PC-9 (cell line): ENCODE measurements around the gene ARHGAP36. TPM values are rescaled to one million over a fixed set of nuclear protein-coding genes. Genes with fewer than 3 reads are reported as not detected.

Experiments used
- BruUV-seq: library from RNA; stranded (reverse); fragments of 400-500 nt; replicated peaks from 2 replicates; lab custom pipeline; 2021; lab: Mats Ljungman, UMichigan
- CTCF ChIA-PET: fragments of 300-600 bp; sonication (Branson Sonifier 250); formaldehyde crosslinking; loops from one replicate; lab custom pipeline; 2022; ENCODE audit warnings: antibody characterized with exemption; lab: Charles Lee
- POLR2A ChIA-PET: fragments of 300-600 bp; sonication (Branson Sonifier 250); formaldehyde crosslinking; loops from one replicate; lab custom pipeline; 2022; ENCODE audit warnings: antibody characterized with exemption; ENCODE audit not compliant: unreplicated experiment; lab: Charles Lee
- DNase-seq, 2 experiments: peaks; one replicate each; pipeline versions ENCODE4 v3.0.0 to v3.0.0-alpha.2; 2015 to 2022; ENCODE audit warnings: mixed read lengths in 1 of 2
- H2AFZ ChIP-seq: fragments of 200-600 bp; sonication (generic); 2 replicates; pipeline ENCODE4 v1.8.1; 2017; ENCODE audit warnings: antibody characterized with exemption
- H3F3A ChIP-seq: fragments of 200-600 bp; sonication (generic); 2 replicates; pipeline ENCODE4 v1.8.1; 2017; ENCODE audit warnings: antibody characterized with exemption, mild to moderate bottlenecking, low read depth; ENCODE audit not compliant: insufficient read depth
- H3K27ac ChIP-seq: fragments of 200-600 bp; sonication (generic); 2 replicates; pipeline ENCODE4 v1.6.1; 2016; ENCODE audit warnings: mixed run types
- H3K27me3 ChIP-seq: fragments of 200-600 bp; sonication (generic); 2 replicates; pipeline ENCODE4 v1.6.1; 2016; ENCODE audit warnings: low read depth, mixed run types; ENCODE audit not compliant: insufficient read depth
- H3K36me3 ChIP-seq: fragments of 200-600 bp; sonication (generic); 2 replicates; pipeline ENCODE4 v1.6.1; 2016; ENCODE audit warnings: low read depth, mixed run types
- H3K4me1 ChIP-seq: fragments of 200-600 bp; sonication (generic); replicated peaks from 2 replicates; pipeline ENCODE4 v1.6.1; 2016; ENCODE audit warnings: mixed run types; ENCODE audit not compliant: insufficient read depth
- H3K4me2 ChIP-seq: fragments of 200-600 bp; sonication (generic); 2 replicates; pipeline ENCODE4 v1.6.1; 2017; ENCODE audit warnings: mixed run types
- H3K4me3 ChIP-seq: fragments of 200-600 bp; sonication (generic); 2 replicates; pipeline ENCODE4 v1.6.1; 2016; ENCODE audit warnings: mixed run types
- H3K79me2 ChIP-seq: fragments of 200-600 bp; sonication (generic); 2 replicates; pipeline ENCODE4 v1.6.1; 2017; ENCODE audit warnings: low read depth, mixed run types
- H3K9me2 ChIP-seq: fragments of 200-600 bp; sonication (generic); 2 replicates; pipeline ENCODE4 v1.8.1; 2017; ENCODE audit warnings: mild to moderate bottlenecking; ENCODE audit not compliant: insufficient read depth
- H3K9me3 ChIP-seq: fragments of 200-600 bp; sonication (generic); 2 replicates; pipeline ENCODE4 v1.8.1; 2016; ENCODE audit warnings: low read depth; ENCODE audit not compliant: insufficient read depth
- H4K20me1 ChIP-seq: fragments of 200-600 bp; sonication (generic); 2 replicates; pipeline ENCODE4 v1.8.1; 2017; ENCODE audit not compliant: insufficient read depth
- EZH2 ChIP-seq: fragments of 200-600 bp; sonication (generic); IDR thresholded peaks from 2 replicates; pipeline ENCODE4 v1.8.0; 2017; ENCODE audit warnings: antibody characterized with exemption, low read depth
- intact Hi-C: fragments of 100-400 bp; cut with micrococcal nuclease; formaldehyde crosslinking; loops from one replicate; pipeline ENCODE4 v1.10.0; 2022; ENCODE audit not compliant: unreplicated experiment
- total RNA-seq: library from RNA; stranded (reverse); gene quantifications from 2 replicates; pipeline ENCODE4 v1.2.3, GENCODE V29; 2021
- TF ChIP-seq, protein P1 (sequence below): fragments of 200-600 bp; sonication (generic); conservative IDR thresholded peaks from 2 replicates; pipeline ENCODE4 v1.6.1; 2017; ENCODE audit warnings: mixed run types, antibody characterized with exemption, mild to moderate bottlenecking, moderate library complexity

The ARHGAP36 gene
- total RNA-seq, 1 experiment from 2014 or later = not detected

DNA sequence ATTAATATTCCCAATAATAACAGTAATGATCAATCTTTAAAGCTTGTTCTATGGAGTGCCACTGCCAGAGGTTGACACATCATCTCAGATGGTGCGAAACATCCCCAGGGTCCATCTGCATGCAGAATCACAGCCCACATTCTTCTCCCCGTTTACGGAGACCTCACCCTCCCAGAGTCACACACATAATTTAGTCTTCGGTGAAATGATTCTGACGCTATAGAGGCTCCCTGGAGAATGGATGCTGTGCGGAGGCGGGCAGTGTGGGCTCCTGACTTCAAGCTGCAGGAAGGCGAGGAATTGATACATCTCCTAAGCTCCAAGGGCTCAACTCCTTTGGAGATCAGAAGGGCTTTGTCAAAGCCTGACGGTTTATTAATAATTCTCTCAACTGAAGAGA, 11.0 kb upstream of the ARHGAP36 start:
- intact Hi-C loops = no loop called here
- Histone ChIP-seq H3K27me3 (peaks cover 82% of the 10 kb centered on the region), H4K20me1 (no peaks in the 10 kb centered on the region), H3K4me3 (no peak overlapping the region), H3K9me2 (no peaks in the 10 kb centered on the region), H3F3A (no peaks in the 10 kb centered on the region), H3K79me2 (no peaks in the 10 kb centered on the region), H3K4me2 (no peak overlapping the region), H3K9me3 (no peaks in the 10 kb centered on the region), H2AFZ (no peak overlapping the region), H3K4me1 (no peaks in the 10 kb centered on the region), H3K27ac (no peak overlapping the region), H3K36me3 (no peaks in the 10 kb centered on the region)
- CTCF ChIA-PET = no interaction called here
- POLR2A ChIA-PET = no interaction called here
- no peak for DNase-seq
- TF ChIP-seq, protein P1, sequence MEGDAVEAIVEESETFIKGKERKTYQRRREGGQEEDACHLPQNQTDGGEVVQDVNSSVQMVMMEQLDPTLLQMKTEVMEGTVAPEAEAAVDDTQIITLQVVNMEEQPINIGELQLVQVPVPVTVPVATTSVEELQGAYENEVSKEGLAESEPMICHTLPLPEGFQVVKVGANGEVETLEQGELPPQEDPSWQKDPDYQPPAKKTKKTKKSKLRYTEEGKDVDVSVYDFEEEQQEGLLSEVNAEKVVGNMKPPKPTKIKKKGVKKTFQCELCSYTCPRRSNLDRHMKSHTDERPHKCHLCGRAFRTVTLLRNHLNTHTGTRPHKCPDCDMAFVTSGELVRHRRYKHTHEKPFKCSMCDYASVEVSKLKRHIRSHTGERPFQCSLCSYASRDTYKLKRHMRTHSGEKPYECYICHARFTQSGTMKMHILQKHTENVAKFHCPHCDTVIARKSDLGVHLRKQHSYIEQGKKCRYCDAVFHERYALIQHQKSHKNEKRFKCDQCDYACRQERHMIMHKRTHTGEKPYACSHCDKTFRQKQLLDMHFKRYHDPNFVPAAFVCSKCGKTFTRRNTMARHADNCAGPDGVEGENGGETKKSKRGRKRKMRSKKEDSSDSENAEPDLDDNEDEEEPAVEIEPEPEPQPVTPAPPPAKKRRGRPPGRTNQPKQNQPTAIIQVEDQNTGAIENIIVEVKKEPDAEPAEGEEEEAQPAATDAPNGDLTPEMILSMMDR = no peak
- no TSS peak for BruUV-seq

DNA sequence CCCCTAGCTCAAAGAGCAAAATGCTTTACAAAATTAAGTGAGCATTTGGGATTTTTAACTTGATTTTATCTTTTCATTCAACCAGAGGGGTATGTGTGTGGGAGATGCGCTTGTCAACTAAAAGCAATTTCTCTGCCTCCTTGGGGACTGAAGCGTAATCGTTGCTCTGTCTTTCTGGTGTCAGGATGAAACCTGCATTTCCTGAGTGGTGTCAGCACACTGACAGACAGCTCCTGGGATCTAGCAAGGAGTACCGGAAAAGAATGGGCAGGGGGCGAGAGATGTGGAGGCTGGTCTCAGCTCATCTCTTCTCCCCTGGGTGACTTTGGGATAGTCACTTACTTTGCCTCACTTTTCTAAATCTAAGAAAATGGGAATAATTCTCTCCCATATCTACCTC, 5.1 kb upstream of the ARHGAP36 start:
- no peaks in the 10 kb centered on the region for H3K4me1 ChIP-seq
- H3K27ac ChIP-seq = no peak overlapping the region
- no peak overlapping the region for H2AFZ ChIP-seq
- BruUV-seq = no TSS peak
- DNase-seq = no peak
- no peak overlapping the region for H3K4me3 ChIP-seq
- no peaks in the 10 kb centered on the region for H3K9me3 ChIP-seq
- TF ChIP-seq, protein P1 = no peak
- TF ChIP-seq EZH2 = no peak
- H3K36me3 ChIP-seq = no peaks in the 10 kb centered on the region
- H3K27me3 ChIP-seq = peaks cover 47% of the 10 kb centered on the region
- H3F3A ChIP-seq = no peaks in the 10 kb centered on the region
- no peaks in the 10 kb centered on the region for H4K20me1 ChIP-seq
- no peaks in the 10 kb centered on the region for H3K79me2 ChIP-seq
- H3K9me2 ChIP-seq = no peaks in the 10 kb centered on the region
- intact Hi-C loops = no loop called here
- ChIA-PET CTCF (no interaction called here), POLR2A (interaction anchor here (0.9 kb wide), 1 partner anchor 33 kb away, joined by 4 read pairs; no protein-coding TSS in a partner anchor)
- no peak overlapping the region for H3K4me2 ChIP-seq

GRCh38 chrX:131054906-131055305, 3.2 kb upstream of the ARHGAP36 start:
- POLR2A ChIA-PET = no interaction called here

More at GRCh38 chrX:131054906-131055305, 3.2 kb upstream of the ARHGAP36 start:
- Histone ChIP-seq H3K79me2 (no peaks in the 10 kb centered on the region), H3K4me1 (no peaks in the 10 kb centered on the region), H3K9me2 (no peaks in the 10 kb centered on the region), H3K27me3 (peaks cover 28% of the 10 kb centered on the region), H3K4me3 (no peak overlapping the region), H3F3A (no peaks in the 10 kb centered on the region), H2AFZ (no peak overlapping the region), H3K27ac (no peak overlapping the region), H3K4me2 (no peak overlapping the region), H3K9me3 (no peaks in the 10 kb centered on the region), H3K36me3 (no peaks in the 10 kb centered on the region), H4K20me1 (no peaks in the 10 kb centered on the region)
- no peak for TF ChIP-seq EZH2
- TF ChIP-seq, protein P1 = no peak
- DNase-seq = no peak
- intact Hi-C loops = no loop called here
- BruUV-seq = no TSS peak
- CTCF ChIA-PET = no interaction called here
